Measurements from ENCODE around the gene IFI27L2. TPM values are rescaled to one million over a fixed set of nuclear protein-coding genes. Genes with fewer than 3 reads are reported as not detected.

IFI27L2 gene
- total RNA-seq, 1 experiment from 2014 or later = 28.6 TPM

- Histone ChIP-seq H3K4ac (ENCODE audit: low read depth, low read length) (no peak overlapping the region), H2AK5ac (ENCODE audit: insufficient read length, low read length) (no peak overlapping the region), H2BK15ac (ENCODE audit: low read depth, low read length) (no peak overlapping the region), H2BK120ac (ENCODE audit: low read depth, low read length, poor library complexity, severe bottlenecking) (no peak overlapping the region), H4K91ac (ENCODE audit: insufficient read length, low read depth, low read length) (no peak overlapping the region), H3K4me1 (ENCODE audit: insufficient read depth, low read length) (peaks cover 4% of the 10 kb centered on the region; the same call in 1 of the 2 replicates), H3K79me1 (ENCODE audit: insufficient read depth, low read depth, low read length, poor library complexity, severe bottlenecking) (no peaks in the 10 kb centered on the region), H2BK5ac (ENCODE audit: insufficient read length, low read length) (no peak overlapping the region), H3K79me2 (ENCODE audit: insufficient read depth, low read length) (no peaks in the 10 kb centered on the region), H4K8ac (replicated peaks; ENCODE audit: insufficient read length, low read depth, low read length) (no peak overlapping the region), H2BK12ac (ENCODE audit: insufficient read length, low read depth, low read length) (no peak overlapping the region), H3K4me2 (ENCODE audit: insufficient read depth, insufficient read length, low read length) (no peak overlapping the region), H2AFZ (ENCODE audit: low read length) (no peak overlapping the region), H3K14ac (ENCODE audit: insufficient read depth, low read length) (no peak overlapping the region), H3K23me2 (ENCODE audit: insufficient read length, low read depth, low read length, poor library complexity, severe bottlenecking) (peaks cover 2% of the 10 kb centered on the region), H3K56ac (ENCODE audit: insufficient read length, low read depth, low read length) (no peak overlapping the region), H4K5ac (ENCODE audit: insufficient read length, low read depth, low read length) (no peak overlapping the region), H3K9ac (ENCODE audit: extremely low read depth, insufficient read length, low read length) (no peak overlapping the region), H3K18ac (ENCODE audit: insufficient read length, low read depth, low read length) (no peak overlapping the region), H3K9me3 (ENCODE audit: control insufficient read depth, low read depth, low read length) (no peaks in the 10 kb centered on the region), H4K20me1 (ENCODE audit: control insufficient read depth, insufficient read depth, insufficient read length) (no peaks in the 10 kb centered on the region), H3K27me3 (ENCODE audit: insufficient read depth, low read length) (no peaks in the 10 kb centered on the region), H2BK20ac (ENCODE audit: low read depth, low read length, poor library complexity, severe bottlenecking) (no peak overlapping the region), H3K27ac (ENCODE audit: insufficient read length, low read depth, low read length) (no peak overlapping the region), H3K23ac (ENCODE audit: insufficient read length, low read depth, low read length) (no peak overlapping the region), H3T11ph (ENCODE audit: low read length) (no peak overlapping the region)
- Mint-ChIP-seq H3K9me3 (peaks cover 0 to 3% of the 10 kb centered on the region in 2 experiments; a peak in 1 of 5 replicates), H3K4me1 (peaks cover 21 to 27% of the 10 kb centered on the region in 2 experiments), H3K27me3 (ENCODE audit: low read depth) (peaks cover 1% of the 10 kb centered on the region; the same call in 1 of the 2 replicates), H3K27ac (no peak overlapping the region), H3K36me3 (ENCODE audit: insufficient read depth in 1 of 3, low read depth in 3 of 3) (no peaks in the 10 kb centered on the region), H3K4me3 (no peak overlapping the region)
- TF ChIP-seq CTCF (conservative IDR thresholded peaks at IDR 0.05) = no peak
- DNase-seq = no peak
- no CpG with 5 or more reads among the region's 4 CpGs for WGBS (ENCODE audit: extremely low coverage, insufficient read length, low lambda C conversion rate)
Measured at GRCh38 chr14:94143711-94144110, 14.3 kb upstream of the IFI27L2 start.
